ENCODE measurements around the gene MAT2A. TPM values are rescaled to one million over a fixed set of nuclear protein-coding genes. Genes with fewer than 3 reads are reported as not detected.
A peak's percentile ranks its signal among the peaks of the same experiment; 100 is the strongest.
"Not testable (repeated sequence)": the region's sequence is repeated elsewhere in the genome, so short reads cannot be mapped to it uniquely, and the experiment has no call there.

The MAT2A gene
- polyA plus RNA-seq, 1 donor from 2014 or later: 72.2 TPM

- peaks cover 3% of the 10 kb centered on the region for H3K36me3 Mint-ChIP-seq
Observed at GRCh38 chr2:85537600-85538506, 1.1 kb upstream of the MAT2A start.

DNA sequence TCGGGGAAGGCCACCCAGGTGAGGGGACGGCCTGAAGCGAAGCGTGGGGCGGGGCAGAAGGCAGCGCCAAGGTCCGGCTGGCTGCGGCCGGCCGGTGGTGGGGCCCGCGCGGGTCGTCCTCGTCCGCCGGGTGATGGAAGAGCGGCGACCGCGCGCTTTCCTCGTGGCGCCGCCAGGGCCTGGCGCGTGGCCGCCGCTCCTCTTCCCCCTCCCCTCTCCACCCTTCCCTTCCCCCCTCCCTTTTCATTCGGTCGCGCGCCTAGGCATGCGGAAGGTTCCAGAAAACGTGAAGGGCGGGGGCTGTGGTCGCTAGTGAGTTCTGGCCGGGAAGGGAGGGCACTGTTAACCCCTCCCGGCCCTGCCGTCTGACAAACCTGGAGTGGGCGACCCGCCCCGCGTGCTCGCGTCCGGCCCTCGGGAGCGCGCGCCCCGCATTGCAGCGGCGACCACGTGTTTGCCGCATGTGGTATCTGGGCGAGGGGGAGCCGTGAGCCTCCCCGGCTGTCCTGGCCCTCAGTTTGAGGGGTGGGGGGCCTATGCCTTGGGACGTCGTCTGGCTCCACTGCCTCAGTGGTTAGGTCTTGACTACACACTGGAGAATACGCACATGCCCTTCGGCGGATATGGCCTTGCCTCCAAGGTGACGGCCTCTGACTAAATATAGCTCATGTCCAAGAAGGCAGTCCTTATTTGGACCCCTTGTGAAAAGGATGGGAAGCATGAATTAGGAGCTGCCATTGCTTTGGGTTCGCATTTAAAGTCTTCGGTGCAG is 579 bp downstream of the MAT2A start:
- H3K9me3 Mint-ChIP-seq: peaks cover 0 to 2% (median 0%) of the 10 kb centered on the region in 3 donors
- peaks cover 3% of the 10 kb centered on the region for H3K36me3 Mint-ChIP-seq
- H3K27ac Mint-ChIP-seq: peak overlapping the region; percentile 94 to 98 (median 95)
- peaks cover 24 to 35% (median 25%) of the 10 kb centered on the region in 3 donors for H3K4me1 Mint-ChIP-seq
- peak overlapping the region; percentile 94 to 98 (median 96) for H3K4me3 Mint-ChIP-seq
- H3K27me3 Mint-ChIP-seq: no peaks in the 10 kb centered on the region

More at GRCh38 chr2:85537600-85538506, 1.1 kb upstream of the MAT2A start:
- Mint-ChIP-seq H3K9me3 (peaks cover 0 to 2% (median 0%) of the 10 kb centered on the region in 3 donors), H3K27me3 (no peaks in the 10 kb centered on the region), H3K27ac (peak overlapping the region; percentile 93 to 98 (median 95)), H3K4me1 (peaks cover 21 to 33% (median 23%) of the 10 kb centered on the region in 3 donors), H3K4me3 (peak overlapping the region; percentile 94 to 98 (median 96))

DNA sequence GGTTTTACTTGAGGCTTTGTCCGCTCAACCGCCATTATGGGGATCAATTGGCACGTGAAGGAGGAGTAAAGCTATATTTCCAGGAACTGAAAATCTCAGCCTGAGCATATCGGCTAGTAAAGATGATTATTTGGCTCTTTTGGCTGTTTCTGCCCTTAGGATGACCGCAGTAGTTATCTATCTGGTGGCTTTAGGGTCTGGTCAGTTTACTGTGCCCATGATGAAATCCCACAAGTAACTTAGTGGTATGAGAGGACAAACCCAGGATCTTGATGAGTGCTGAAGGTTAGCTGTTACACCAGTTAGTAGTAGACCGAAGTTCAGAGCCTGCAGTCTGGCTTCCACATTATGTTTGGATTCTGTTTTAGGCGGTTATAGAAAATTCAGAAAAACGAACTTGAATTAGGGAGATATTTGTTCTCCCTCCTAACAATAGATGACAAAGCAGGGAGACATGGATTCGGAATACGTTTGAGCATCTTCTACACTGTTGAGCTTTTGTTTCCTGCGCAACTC is 1.2 kb downstream of the MAT2A start:
- H3K27ac Mint-ChIP-seq: peak overlapping the region; percentile 94 to 95 (median 94)
- H3K4me1 Mint-ChIP-seq: peaks cover 21 to 35% (median 25%) of the 10 kb centered on the region in 3 donors
- peaks cover 0 to 2% (median 0%) of the 10 kb centered on the region in 3 donors for H3K9me3 Mint-ChIP-seq
- peak overlapping the region; percentile 94 to 98 (median 96) for H3K4me3 Mint-ChIP-seq
- peaks cover 3% of the 10 kb centered on the region for H3K36me3 Mint-ChIP-seq
- no peaks in the 10 kb centered on the region for H3K27me3 Mint-ChIP-seq

- peaks cover 0 to under 1% (median 0%) of the 10 kb centered on the region in 3 donors for H3K9me3 Mint-ChIP-seq
- H3K4me1 Mint-ChIP-seq: peaks cover 21 to 35% (median 25%) of the 10 kb centered on the region in 3 donors
- H3K27ac Mint-ChIP-seq: peak overlapping the region in 2 of 3 donors; percentile 94 to 95
- H3K27me3 Mint-ChIP-seq: no peaks in the 10 kb centered on the region
- peak overlapping the region in 3 of 4 donors; percentile 7 to 97 (median 74) for H3K4me3 Mint-ChIP-seq
- peaks cover 3% of the 10 kb centered on the region for H3K36me3 Mint-ChIP-seq
Observed at GRCh38 chr2:85541262-85541661, 2.3 kb downstream of the MAT2A start.

DNA sequence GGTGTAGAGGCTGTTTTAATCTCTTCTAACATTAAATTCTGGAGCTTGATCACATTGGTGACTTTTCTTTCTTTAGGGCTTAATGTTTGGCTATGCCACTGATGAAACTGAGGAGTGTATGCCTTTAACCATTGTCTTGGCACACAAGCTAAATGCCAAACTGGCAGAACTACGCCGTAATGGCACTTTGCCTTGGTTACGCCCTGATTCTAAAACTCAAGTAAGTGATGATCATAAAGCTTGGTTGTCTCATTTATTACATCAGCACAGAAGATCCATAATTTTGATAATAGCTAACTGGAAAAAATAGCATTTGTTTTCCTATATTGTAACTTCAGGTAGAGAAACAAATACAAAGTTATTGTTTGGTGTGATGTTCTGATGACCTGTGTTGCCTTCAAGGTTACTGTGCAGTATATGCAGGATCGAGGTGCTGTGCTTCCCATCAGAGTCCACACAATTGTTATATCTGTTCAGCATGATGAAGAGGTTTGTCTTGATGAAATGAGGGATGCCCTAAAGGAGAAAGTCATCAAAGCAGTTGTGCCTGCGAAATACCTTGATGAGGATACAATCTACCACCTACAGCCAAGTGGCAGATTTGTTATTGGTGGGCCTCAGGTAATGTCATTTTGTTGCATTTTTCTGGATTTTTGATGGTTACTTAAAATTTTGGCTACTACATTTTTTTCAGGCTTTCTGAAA is 2.9 kb downstream of the MAT2A start:
- peaks cover 21 to 35% (median 25%) of the 10 kb centered on the region in 3 donors for H3K4me1 Mint-ChIP-seq
- H3K27ac Mint-ChIP-seq: peak overlapping the region in 2 of 3 donors; percentile 57 to 79
- no peaks in the 10 kb centered on the region for H3K27me3 Mint-ChIP-seq
- H3K36me3 Mint-ChIP-seq: peaks cover 3% of the 10 kb centered on the region
- no peaks in the 10 kb centered on the region for H3K9me3 Mint-ChIP-seq
- peak overlapping the region in 2 of 4 donors; percentile 39 to 74 for H3K4me3 Mint-ChIP-seq

GRCh38 chr2:85542777-85543176 is 3.8 kb downstream of the MAT2A start:
- Mint-ChIP-seq H3K9me3 (no peaks in the 10 kb centered on the region), H3K4me1 (peaks cover 17 to 31% (median 22%) of the 10 kb centered on the region in 3 donors), H3K27me3 (no peaks in the 10 kb centered on the region), H3K36me3 (peaks cover 3% of the 10 kb centered on the region), H3K4me3 (peak overlapping the region in 2 of 4 donors; percentile 28 to 74), H3K27ac (peak overlapping the region in 1 of 3 donors; percentile 57)

DNA sequence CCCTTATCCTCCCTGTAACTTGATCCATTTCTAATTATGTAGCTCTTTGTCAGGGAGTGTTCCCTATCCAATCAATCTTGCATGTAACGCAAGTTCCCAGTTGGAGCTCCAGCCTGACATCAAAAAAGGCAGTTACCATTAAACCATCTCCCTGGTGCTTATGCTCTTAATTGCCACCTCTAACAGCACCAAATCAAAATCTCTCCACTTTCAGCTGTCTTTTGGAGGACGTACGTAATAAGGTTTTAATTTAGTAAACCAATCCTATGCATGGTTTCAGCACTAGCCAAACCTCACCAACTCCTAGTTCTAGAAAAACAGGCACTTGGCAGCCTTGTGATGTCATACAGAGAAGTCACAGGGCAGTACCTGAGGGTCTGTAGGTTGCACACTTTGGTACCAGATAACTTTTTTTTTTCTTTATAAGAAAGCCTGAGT is 5.3 kb downstream of the MAT2A start:
- H3K4me3 Mint-ChIP-seq, H3K9me3 Mint-ChIP-seq, H3K36me3 Mint-ChIP-seq, H3K27ac Mint-ChIP-seq, H3K27me3 Mint-ChIP-seq: not testable (repeated sequence)
- H3K4me1 Mint-ChIP-seq: peaks cover 17 to 28% (median 19%) of the 10 kb centered on the region in 3 donors

GRCh38 chr2:85544915-85545779 is 6.2 kb downstream of the MAT2A start:
- H3K36me3 Mint-ChIP-seq, H3K27me3 Mint-ChIP-seq: not testable (repeated sequence)

DNA sequence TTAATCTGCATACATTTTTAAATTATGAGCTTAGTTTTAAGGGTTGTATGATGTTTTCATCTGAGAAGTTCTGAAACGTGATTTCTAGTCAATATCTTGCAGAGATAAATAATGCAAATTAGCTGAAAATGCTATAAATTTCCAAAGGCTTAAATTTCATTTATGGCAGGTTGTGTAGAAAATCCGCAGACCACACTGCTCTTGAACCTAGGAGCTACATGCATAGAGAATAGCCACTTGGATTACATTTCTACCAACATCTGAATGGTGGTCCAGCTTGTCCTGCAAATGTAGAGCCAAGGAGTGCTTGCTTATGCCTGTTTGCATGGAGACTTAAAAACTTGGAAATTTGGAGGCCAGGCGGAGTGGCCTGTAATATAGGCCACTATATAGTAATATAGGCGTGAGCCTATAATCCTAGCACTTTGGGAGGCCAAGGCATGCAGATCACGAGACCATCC is 6.8 kb downstream of the MAT2A start:
- no peaks in the 10 kb centered on the region for H3K9me3 Mint-ChIP-seq
- H3K4me1 Mint-ChIP-seq: peaks cover 10 to 18% (median 11%) of the 10 kb centered on the region in 3 donors
- no peaks in the 10 kb centered on the region for H3K27me3 Mint-ChIP-seq
- peaks cover 3% of the 10 kb centered on the region for H3K36me3 Mint-ChIP-seq
- peak overlapping the region in 1 of 4 donors; percentile 17 for H3K4me3 Mint-ChIP-seq
- H3K27ac Mint-ChIP-seq: no peak overlapping the region

More at GRCh38 chr2:85544915-85545779, 6.2 kb downstream of the MAT2A start:
- H3K4me3 Mint-ChIP-seq, H3K9me3 Mint-ChIP-seq: not testable (repeated sequence)
- Mint-ChIP-seq H3K4me1 (peaks cover 17 to 24% (median 17%) of the 10 kb centered on the region in 3 donors), H3K27ac (peak overlapping the region in 1 of 3 donors; percentile 31)

DNA sequence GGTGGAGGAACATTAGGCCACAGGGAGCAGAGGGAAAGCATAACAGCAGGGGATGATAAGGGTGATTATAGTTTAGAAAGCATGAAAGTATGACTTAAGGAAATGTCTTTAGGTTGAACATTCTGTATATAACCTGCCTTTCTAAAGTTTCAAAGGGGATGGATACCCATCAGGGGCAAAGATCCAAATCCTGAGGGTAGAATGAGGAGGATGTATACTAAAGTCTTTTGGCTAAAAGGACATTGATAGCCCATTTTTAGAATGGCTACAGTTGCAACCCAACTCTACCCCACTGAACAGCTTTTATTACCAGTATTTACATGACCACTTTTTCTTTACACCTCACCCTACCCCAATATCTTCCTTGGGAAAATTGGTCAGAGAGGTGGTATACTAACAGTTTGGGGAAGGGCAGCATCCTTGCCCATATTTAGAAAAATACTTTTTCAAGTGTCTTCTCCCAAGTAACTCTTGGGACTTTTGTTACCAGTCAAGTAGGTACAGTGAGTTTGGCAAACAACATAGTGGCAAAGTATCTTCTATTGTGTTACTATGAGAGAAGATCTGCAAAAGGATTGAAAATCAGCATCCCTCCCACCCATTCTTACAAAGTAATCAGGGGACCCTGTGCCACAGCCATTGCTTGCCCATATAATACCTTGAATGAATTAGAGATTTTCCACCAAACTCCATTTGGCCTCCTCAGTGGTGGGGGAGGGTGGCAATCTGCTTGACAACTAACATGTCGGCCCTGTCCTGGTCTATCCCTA is 8.3 kb downstream of the MAT2A start:
- Mint-ChIP-seq H3K4me1 (peaks cover 6 to 10% (median 8%) of the 10 kb centered on the region in 3 donors), H3K4me3 (no peak overlapping the region), H3K36me3 (peaks cover 3% of the 10 kb centered on the region), H3K9me3 (no peaks in the 10 kb centered on the region), H3K27me3 (no peaks in the 10 kb centered on the region), H3K27ac (peak overlapping the region in 2 of 3 donors; percentile 16 to 65)

GRCh38 chr2:85547859-85548607 is 9.1 kb downstream of the MAT2A start:
- no peaks in the 10 kb centered on the region for H3K9me3 Mint-ChIP-seq
- H3K4me1 Mint-ChIP-seq: peaks cover under 1 to 8% (median 5%) of the 10 kb centered on the region in 3 donors
- no peak overlapping the region for H3K4me3 Mint-ChIP-seq
- H3K27me3 Mint-ChIP-seq: no peaks in the 10 kb centered on the region
- peak overlapping the region in 1 of 3 donors; percentile 16 for H3K27ac Mint-ChIP-seq
- peaks cover 2% of the 10 kb centered on the region for H3K36me3 Mint-ChIP-seq

GRCh38 chr2:85548608-85548900 is 9.6 kb downstream of the MAT2A start:
- Mint-ChIP-seq H3K27ac (no peak overlapping the region), H3K27me3 (no peaks in the 10 kb centered on the region), H3K36me3 (peaks cover 2% of the 10 kb centered on the region), H3K4me3 (no peak overlapping the region), H3K9me3 (no peaks in the 10 kb centered on the region), H3K4me1 (peaks cover 0 to 5% (median 5%) of the 10 kb centered on the region in 3 donors)
